NCI-H2171 (cell line): ENCODE results near the gene PSTPIP1.

Source experiments
- DNase-seq: peaks from one replicate; lab custom pipeline; 2025; lab: John Stamatoyannopoulos, UW

Gene PSTPIP1

GRCh38 chr15:77070495-77071304, 75.8 kb downstream of the PSTPIP1 start, which contains the start of gene TSPAN3:
TSS of gene TSPAN3 (minus strand) at chr15:77071109. CDS start at chr15:77070954, 155 bp downstream.
- peak; percentile 95 for DNase-seq

GRCh38 chr15:77071305-77072223, 76.6 kb downstream of the PSTPIP1 start:
- DNase-seq = no peak

GRCh38 chr15:77074350-77074749, 79.4 kb downstream of the PSTPIP1 start:
- no peak for DNase-seq

GRCh38 chr15:77075528-77075927, 80.6 kb downstream of the PSTPIP1 start:
- DNase-seq = no peak

- DNase-seq = no peak
Measured at GRCh38 chr15:77076323-77076915, 81.5 kb downstream of the PSTPIP1 start.

- no peak for DNase-seq
Measured at GRCh38 chr15:77081971-77082370, 87.0 kb downstream of the PSTPIP1 start.

- peak; percentile 91 for DNase-seq
Measured at GRCh38 chr15:77083381-77084160, 88.6 kb downstream of the PSTPIP1 start.

GRCh38 chr15:77084436-77084835, 89.5 kb downstream of the PSTPIP1 start:
- no peak for DNase-seq

- DNase-seq = no peak
Measured at GRCh38 chr15:77085297-77085696, 90.4 kb downstream of the PSTPIP1 start.
